ENCODE measurements around the gene ZDHHC17.

The ZDHHC17 gene

GRCh38 chr12:76763746-76764675, at the start of gene ZDHHC17:
ZDHHC17 (plus strand) TSS chr12:76764115; CDS start chr12:76764237, 122 bp downstream.
- in situ Hi-C loops (cut with MboI; ENCODE audit: low sequenced_read_pairs): no loop called here

- in situ Hi-C loops (cut with MboI; ENCODE audit: low sequenced_read_pairs): no loop called here
Observed at GRCh38 chr12:76714415-76714814, 49.5 kb upstream of the ZDHHC17 start.

GRCh38 chr12:76714861-76715260, 49.1 kb upstream of the ZDHHC17 start:
- in situ Hi-C loops (cut with MboI; ENCODE audit: low sequenced_read_pairs): no loop called here

GRCh38 chr12:76715332-76715731, 48.6 kb upstream of the ZDHHC17 start:
- in situ Hi-C loops (cut with MboI; ENCODE audit: low sequenced_read_pairs): no loop called here

- in situ Hi-C loops (cut with MboI; ENCODE audit: low sequenced_read_pairs): no loop called here
Observed at GRCh38 chr12:76717314-76717713, 46.6 kb upstream of the ZDHHC17 start.

GRCh38 chr12:76719171-76720041, 44.5 kb upstream of the ZDHHC17 start:
- in situ Hi-C loops (cut with MboI; ENCODE audit: low sequenced_read_pairs): no loop called here

- in situ Hi-C loops (cut with MboI; ENCODE audit: low sequenced_read_pairs): no loop called here
Observed at GRCh38 chr12:76720068-76720467, 43.8 kb upstream of the ZDHHC17 start.

- in situ Hi-C loops (cut with MboI; ENCODE audit: low sequenced_read_pairs): loop anchor here (25.0 kb wide), 1 partner anchor 111 kb away; no protein-coding TSS in a partner anchor
Observed at GRCh38 chr12:76726626-76727025, 37.3 kb upstream of the ZDHHC17 start.

GRCh38 chr12:76732188-76732587, 31.7 kb upstream of the ZDHHC17 start:
- in situ Hi-C loops (cut with MboI; ENCODE audit: low sequenced_read_pairs): loop anchor here (25.0 kb wide), 1 partner anchor 105 kb away; no protein-coding TSS in a partner anchor

- in situ Hi-C loops (cut with MboI; ENCODE audit: low sequenced_read_pairs): loop anchor here (25.0 kb wide), 1 partner anchor 100 kb away; no protein-coding TSS in a partner anchor
Observed at GRCh38 chr12:76737689-76738088, 26.2 kb upstream of the ZDHHC17 start.

GRCh38 chr12:76738824-76739579, 24.9 kb upstream of the ZDHHC17 start:
- in situ Hi-C loops (cut with MboI; ENCODE audit: low sequenced_read_pairs): loop anchor here (25.0 kb wide), 1 partner anchor 98 kb away; no protein-coding TSS in a partner anchor

- in situ Hi-C loops (cut with MboI; ENCODE audit: low sequenced_read_pairs): loop anchor here (25.0 kb wide), 1 partner anchor 97 kb away; no protein-coding TSS in a partner anchor
Observed at GRCh38 chr12:76739896-76740295, 24.0 kb upstream of the ZDHHC17 start.

GRCh38 chr12:76740501-76740900, 23.4 kb upstream of the ZDHHC17 start:
- in situ Hi-C loops (cut with MboI; ENCODE audit: low sequenced_read_pairs): loop anchor here (25.0 kb wide), 1 partner anchor 97 kb away; no protein-coding TSS in a partner anchor

- in situ Hi-C loops (cut with MboI; ENCODE audit: low sequenced_read_pairs): loop anchor here (25.0 kb wide), 1 partner anchor 92 kb away; no protein-coding TSS in a partner anchor
Observed at GRCh38 chr12:76745343-76745742, 18.6 kb upstream of the ZDHHC17 start.

GRCh38 chr12:76746516-76746915, 17.4 kb upstream of the ZDHHC17 start:
- in situ Hi-C loops (cut with MboI; ENCODE audit: low sequenced_read_pairs): loop anchor here (25.0 kb wide), 1 partner anchor 91 kb away; no protein-coding TSS in a partner anchor

- in situ Hi-C loops (cut with MboI; ENCODE audit: low sequenced_read_pairs): loop anchor here (25.0 kb wide), 1 partner anchor 90 kb away; no protein-coding TSS in a partner anchor
Observed at GRCh38 chr12:76747245-76747644, 16.7 kb upstream of the ZDHHC17 start.

- in situ Hi-C loops (cut with MboI; ENCODE audit: low sequenced_read_pairs): no loop called here
Observed at GRCh38 chr12:76755829-76756379, 8.0 kb upstream of the ZDHHC17 start.

- in situ Hi-C loops (cut with MboI; ENCODE audit: low sequenced_read_pairs): no loop called here
Observed at GRCh38 chr12:76757694-76758093, 6.2 kb upstream of the ZDHHC17 start.

GRCh38 chr12:76762601-76762980, 1.3 kb upstream of the ZDHHC17 start:
- in situ Hi-C loops (cut with MboI; ENCODE audit: low sequenced_read_pairs): no loop called here

- in situ Hi-C loops (cut with MboI; ENCODE audit: low sequenced_read_pairs): no loop called here
Observed at GRCh38 chr12:76764856-76765255, 941 bp downstream of the ZDHHC17 start.
